GM18858 (cell line): Measurements from ENCODE around the gene COL23A1.

Source experiments
- ATAC-seq: cut with Tn5 transposase; IDR thresholded peaks from one replicate; pipeline ENCODE4 v1.9.1; 2021; ENCODE audit not compliant: unreplicated experiment

COL23A1 gene

DNA sequence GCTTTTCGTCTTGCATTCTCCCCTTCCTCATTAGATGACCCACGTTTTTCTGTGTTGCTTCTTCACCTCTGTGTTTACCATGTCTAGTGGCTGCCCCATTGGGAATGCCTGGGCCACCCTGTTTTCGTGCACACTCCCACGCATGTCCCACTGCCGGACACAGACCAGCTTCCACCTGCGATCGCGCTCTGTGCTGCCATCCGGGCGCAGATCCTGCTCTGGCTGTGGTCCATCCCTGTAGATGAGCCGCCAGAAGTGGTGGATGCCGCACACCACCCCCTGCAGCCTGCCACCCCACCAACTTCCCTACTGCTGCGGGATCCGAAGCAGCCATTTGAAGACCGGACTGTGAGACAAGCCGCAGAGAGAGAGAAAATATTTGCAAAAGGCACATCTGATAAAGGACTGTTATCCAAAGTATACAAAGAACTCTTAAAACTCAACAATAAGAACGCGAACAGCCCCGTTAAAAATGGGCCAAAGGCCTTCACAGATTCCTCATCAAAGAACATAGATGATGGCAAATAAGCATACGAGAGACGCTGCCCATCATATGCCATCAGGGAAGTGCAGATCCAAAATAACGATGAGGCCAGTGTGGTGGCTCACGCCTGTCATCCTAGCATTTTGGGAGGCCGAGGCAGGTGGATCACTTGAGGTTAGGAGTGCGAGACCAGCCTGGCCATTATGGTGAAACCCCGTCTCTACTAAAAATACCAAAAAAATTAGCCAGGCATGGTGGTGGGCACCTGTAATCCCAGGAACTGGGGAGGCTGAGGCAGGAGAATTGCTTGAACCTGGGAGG lies 163.7 kb downstream of the COL23A1 start:
- ATAC-seq, result no peak

DNA sequence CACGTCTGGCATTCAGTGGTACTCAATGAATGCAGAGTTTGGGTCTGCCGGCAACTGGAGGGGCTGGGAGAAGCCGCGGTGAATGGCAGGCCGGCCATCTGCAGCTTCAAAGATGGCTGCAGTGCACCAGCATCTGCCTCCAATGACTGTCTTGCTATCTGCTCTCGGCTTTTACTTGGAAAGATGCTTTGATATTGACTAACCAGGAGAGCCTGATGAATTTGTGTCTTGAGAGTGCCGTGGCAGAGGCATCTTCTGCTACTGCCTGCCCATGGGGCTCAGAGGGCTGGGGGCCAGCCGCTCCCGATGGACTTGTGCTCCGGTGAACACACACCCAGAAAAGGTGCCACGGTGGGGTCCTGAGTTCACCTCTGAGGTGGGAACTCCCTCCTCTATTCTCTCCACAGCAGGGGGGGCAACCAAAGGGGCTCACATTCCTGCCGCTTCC lies 164.5 kb downstream of the COL23A1 start:
- no peak for ATAC-seq

DNA sequence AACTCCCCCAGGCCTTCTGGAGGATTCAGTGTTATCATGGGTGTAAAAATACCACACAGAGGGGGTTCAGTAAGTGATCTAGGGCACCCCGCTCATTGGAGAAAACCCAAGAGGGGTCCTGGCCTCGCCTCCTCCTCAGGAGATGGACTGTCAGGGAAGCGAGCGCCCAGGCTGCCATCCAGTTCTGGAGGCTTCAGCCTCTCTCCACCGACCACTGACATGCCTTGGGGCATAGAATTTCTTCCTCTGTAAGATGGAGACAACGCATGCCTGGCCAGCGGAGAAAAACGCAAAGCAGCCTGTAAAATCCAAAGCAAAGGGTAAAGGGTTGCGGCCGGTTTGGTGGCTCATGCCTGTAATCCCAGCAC lies 165.4 kb downstream of the COL23A1 start:
- ATAC-seq, result no peak

DNA sequence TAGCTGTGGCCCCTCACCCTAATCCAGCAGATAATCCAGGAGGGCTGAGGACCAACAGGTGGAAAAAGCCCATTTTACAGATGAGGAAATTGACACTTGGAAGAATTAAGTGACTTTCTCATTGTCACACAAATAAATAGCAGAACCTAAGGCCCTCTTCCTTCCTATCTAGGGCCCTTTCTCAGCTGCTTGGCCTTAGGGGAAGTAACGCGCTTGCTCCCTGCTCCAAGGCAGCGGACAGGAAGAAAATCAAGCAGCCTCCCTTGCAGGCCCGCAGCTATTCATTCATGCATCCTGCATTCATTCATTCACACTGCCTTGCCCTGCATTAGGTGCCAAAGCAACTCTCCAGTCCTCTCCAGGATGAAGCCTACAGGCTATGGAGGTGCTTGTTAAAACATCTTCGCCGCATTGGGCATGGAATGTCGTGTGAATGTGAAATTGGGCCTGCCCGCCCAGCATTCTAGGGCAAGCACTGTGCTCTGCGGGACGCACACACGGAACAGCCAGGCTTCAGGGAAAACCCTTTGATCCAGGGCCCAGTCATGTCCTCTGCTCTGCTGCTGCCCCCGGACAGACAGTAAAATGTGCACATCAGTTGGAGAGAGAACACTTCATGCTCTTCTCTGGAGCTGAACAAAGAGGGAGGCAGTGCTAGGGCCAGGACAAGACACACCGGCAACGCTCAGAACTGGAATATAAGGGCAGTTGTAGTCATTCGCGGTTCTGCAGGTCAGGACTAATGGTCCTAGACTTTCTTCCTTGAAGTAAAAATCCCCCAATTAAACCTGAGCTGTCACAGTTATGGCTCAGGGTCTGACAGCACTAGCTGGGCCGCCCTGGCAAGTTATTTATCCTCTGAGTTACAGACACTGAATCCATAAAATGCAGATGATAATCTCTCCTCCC lies 166.0 kb downstream of the COL23A1 start:
- ATAC-seq, result no peak

DNA sequence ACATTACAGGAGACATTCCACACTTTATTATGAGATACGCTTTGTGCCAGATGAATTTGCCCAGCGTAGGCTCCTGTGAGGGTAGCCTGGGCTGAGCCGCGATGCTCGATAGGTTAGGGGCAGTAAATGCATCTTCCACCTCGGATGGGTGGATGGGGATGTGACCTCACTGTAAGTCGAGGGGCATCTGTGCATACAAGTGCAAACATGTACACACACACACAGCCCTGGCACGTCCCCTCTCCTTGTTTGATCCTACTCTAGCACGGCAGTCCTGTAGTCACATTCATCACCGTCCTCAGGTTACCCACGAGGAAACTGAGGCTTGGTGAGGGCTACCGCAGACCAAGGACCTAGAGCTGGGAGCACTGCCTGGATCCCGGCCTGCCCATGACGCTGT lies 166.8 kb downstream of the COL23A1 start:
- no peak for ATAC-seq

GRCh38 chr5:178422400-178422775 lies 167.8 kb downstream of the COL23A1 start:
- ATAC-seq, result no peak

GRCh38 chr5:178421699-178422399 lies 168.3 kb downstream of the COL23A1 start:
- no peak for ATAC-seq

DNA sequence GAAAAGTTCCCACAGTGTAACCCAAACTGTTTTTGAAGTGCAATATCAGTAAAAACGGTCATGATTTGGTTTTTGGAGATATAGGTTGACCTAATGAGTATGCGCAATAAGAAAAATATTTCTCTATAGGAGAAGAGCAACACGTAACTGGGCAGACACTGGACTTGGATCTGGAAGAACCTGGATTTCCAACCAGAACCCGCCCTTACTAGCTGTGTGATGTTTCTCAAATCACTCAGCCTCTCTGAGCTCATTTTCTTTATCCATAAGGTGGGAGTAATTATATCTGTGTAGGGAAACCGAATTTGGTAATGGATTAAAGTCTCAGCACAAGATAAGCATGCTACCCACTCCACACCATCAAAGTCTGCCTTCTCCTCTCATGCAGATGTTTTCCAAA lies 169.1 kb downstream of the COL23A1 start:
- ATAC-seq, result no peak

- ATAC-seq, result no peak
These were observed 169.8 kb downstream of the COL23A1 start for GRCh38 chr5:178420354-178420781.

DNA sequence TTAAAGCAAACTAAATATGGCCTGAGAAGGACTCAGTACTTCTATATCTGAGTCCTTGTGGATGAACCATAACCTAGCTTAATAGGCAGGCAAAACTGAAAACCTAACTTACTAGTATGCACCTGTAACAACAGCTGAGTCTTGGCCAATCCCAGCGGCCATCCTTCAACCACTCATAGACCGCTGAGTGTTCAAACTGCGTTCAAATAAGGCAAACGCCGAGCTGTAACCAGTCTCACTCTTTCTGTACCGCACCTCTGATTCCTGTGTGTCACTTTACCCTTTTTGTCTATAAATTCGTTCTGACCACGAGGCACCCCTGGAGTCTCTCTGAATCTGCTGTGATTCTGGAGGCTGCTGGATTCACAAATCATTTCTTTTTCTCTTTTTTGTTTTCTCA lies 170.5 kb downstream of the COL23A1 start:
- no peak for ATAC-seq

GRCh38 chr5:178419196-178419595 lies 171.0 kb downstream of the COL23A1 start:
- no peak for ATAC-seq

DNA sequence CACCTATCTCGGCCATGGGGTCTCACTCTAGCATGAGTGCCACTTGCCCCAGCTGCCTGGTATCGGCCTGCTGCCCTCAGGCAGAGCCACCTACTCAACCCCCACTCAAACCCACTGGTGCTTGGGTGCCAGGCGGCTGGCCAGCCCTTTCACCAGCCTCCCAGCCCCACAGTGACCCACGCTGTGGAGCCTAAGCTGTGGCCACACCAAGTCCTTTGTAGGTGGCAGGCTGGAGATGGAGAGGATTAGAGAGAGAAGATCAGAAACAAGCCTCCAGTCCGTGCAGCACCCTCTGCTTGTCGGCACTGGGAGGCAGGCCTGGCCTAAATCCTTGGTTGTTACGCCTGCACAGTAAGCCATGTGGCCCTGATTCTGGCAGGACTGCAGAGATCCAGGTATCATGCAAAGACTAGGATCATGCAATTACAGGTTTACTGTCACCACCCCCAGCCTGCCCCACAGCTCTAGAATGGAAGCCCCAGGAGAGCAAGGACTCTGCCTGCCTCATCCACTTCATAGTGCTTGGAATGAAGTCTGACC lies 171.7 kb downstream of the COL23A1 start:
- ATAC-seq, result no peak

- no peak for ATAC-seq
These were observed 172.2 kb downstream of the COL23A1 start for GRCh38 chr5:178418031-178418430.

DNA sequence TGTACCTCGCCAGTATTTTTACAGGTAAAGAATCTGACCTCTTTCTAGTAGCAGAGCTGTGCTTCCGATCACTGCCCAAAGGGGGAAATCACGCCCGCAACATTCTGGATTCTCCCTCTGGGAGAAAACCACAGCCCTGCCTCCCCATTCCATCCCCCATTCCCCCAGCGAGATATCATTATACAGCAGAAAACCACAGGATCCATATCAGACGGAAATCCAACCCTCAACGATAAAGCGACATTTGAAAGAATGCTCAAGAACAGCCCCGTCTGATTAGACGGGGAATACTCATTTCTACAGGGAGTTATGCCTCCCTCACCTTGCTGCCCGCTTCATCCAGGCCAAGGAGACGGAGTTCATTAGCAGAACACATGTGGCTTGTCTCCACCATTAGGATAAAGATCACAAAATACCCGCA lies 172.8 kb downstream of the COL23A1 start:
- no peak for ATAC-seq

DNA sequence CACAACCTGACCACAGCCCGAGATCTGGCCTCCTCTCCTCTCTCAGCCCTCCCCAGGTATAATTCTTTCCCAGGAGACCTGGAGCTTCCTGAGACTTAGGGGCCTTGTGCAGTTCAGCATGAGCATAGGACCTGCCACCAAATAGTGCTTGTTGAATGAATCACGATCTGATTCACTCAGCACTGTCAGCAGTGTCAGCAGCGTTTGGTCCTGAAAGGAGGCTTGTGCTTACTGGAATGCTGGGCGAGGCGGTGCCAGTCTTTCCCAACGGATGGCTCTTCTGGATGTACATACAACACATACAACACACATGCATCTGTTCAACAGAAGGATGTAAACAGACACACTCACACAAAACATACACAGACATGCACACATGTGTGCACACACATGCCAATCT lies 173.3 kb downstream of the COL23A1 start:
- no peak for ATAC-seq

GRCh38 chr5:178416206-178416882 lies 173.8 kb downstream of the COL23A1 start:
- ATAC-seq, result no peak

DNA sequence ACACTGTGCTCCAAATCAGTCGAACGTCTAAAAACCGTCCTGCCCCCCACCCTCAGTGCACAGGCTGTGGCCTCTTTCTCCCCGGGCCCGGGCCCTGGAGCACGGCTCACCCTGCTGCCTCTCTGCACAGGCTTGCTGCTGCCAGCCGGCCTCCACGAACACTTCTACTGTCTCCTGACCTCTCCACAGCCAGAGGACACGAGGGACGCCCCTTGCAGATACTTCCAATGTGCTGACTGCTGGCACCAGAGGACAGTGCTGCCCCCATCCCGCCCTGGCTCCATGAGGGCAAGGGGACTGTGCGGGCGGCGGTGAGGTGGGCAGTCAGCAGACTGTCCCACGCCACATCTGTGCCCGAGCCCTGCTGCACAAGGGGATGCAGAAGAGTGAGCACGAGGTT lies 174.8 kb downstream of the COL23A1 start:
- no peak for ATAC-seq

DNA sequence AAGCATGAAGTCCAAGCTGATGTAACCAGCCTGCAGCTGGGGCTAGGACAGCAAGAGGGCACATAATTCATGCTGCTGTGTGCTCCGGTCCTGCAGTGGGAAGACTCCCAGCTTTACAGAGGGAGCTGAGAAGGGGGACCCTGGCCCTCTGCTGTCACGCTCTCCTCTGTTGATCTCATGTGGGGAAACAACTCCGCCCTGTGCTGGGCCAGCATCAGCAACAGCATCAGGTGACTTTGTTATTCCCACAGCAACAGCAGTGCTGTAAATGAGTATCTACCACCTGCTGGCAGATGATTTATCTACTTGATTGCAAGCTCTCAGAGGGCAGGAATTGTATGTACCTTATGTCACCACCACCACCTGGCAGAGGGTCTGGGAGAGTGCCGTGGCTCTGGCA lies 176.2 kb downstream of the COL23A1 start:
- ATAC-seq, result no peak

DNA sequence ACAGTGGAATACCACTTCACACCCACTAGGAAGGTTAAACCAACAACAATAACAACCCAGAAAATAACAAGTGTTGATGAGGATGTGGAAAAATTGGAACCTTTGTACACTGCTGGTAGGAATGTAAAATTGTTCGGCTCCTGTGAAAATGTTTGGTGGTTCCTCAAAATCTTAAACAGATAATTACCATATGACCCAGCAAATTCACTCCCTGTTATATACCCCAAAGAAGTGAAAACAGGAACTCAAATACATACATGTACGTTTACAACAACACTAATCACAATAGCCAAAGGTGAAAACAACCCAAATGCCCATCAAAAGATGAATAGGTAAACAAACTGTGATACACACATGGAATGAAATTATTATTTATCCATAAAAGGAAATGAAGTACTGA lies 179.1 kb downstream of the COL23A1 start:
- ATAC-seq, result no peak

- no peak for ATAC-seq
These were observed 182.5 kb downstream of the COL23A1 start for GRCh38 chr5:178407646-178408045.

GRCh38 chr5:178404987-178405386 lies 185.2 kb downstream of the COL23A1 start:
- no peak for ATAC-seq
